GM19238 (cell line): ENCODE data around the gene CLPTM1L.

Experiments used
- DNase-seq: peaks from one replicate; pipeline ENCODE4 v3.0.0; 2011; ENCODE audit warnings: low spot score; ENCODE audit not compliant: insufficient read length

Gene CLPTM1L

GRCh38 chr5:1315709-1316587, 29.0 kb downstream of the CLPTM1L start:
- DNase-seq = peak; percentile 76

DNA sequence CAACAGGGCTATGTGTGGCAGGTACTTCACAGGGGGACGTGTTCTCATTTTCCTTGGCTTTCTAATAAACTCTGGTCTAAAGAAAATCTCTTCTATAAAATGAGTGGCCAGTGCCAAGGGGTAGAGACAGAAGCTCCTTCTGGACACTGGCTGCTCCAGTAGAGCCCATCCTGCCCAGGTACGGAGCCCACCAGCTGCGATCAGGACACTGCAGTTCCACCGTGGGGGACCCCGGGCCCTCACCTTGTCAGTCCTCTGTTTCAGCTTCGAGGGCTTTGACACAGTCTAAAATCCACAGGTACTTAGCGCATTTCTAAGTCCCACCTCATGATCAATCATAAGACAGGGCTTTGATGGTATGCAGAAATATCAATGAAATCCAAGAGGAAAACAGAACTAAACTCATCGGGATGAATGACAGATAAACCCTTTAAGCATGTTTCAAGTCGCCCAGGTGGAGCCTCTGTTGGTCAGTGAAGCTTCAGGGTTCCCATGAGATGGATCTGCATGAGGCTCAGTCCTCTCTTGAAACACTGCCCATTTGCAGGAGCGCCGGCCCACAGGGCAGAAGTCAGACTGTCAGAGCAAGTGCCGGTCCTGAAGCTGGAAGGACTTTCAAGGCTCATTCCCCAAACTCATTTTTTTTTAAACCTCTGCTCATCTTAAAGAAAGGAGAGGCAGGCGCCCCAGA, 29.7 kb downstream of the CLPTM1L start:
- DNase-seq = no peak

DNA sequence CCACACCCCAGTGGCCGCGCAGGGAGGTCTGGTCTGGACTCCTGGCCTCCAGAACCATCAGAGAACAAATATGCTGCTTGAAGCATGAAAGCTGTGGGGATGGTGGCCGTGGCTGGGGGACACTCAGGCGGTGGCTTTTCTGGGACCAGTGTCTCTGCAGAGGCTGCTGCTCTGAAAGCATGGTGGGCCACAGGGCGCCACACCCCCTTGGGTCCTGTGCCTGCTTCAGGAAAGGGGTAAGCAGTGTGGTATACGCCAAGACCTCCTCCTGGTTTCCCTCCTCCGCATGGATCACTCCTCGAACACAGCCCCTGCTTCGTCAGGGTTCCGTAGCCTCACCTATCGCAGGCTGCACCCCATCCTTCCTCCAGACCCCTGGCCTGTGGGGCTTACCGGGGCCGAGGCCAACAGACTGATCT, 30.3 kb downstream of the CLPTM1L start:
- no peak for DNase-seq

DNA sequence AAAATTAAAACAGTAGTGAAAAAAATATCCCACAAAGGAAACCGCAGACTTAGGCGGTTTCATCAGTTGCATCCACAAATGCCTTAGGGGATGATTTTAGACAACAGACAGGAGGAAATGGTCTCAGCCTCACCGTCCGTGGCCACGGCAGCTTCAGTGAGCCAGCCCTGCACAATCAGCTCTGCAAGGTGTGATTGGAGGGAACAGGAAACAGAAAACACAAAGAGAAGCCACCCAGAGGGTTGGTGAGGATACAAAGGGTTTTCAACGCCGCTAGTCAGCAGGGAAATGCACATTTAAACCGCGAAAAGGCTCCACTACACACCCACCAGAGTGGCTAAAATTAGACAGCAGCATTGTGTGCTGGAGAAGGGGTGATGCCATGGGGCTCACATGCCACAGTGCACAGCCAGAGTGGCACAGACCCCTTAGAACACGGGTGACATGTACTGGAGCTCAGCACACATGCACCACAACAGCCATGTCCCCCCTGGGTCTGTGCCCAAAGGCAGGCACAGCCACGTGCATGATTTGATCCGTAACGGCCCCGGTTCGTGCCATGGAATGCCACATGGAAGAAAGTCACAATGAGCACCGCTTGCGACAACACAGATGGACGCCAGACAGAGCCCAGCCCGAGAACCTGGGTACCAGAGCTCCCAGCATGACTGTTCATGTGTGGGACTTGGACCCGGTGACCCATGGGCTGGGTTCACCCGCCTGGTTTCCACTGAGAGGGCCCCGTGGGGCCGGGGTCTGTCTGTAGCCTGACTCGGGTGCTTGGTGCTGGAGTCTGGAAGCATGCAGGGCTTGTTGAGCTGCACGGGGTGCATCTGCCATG, 31.7 kb downstream of the CLPTM1L start:
- DNase-seq = peak; percentile 66

DNA sequence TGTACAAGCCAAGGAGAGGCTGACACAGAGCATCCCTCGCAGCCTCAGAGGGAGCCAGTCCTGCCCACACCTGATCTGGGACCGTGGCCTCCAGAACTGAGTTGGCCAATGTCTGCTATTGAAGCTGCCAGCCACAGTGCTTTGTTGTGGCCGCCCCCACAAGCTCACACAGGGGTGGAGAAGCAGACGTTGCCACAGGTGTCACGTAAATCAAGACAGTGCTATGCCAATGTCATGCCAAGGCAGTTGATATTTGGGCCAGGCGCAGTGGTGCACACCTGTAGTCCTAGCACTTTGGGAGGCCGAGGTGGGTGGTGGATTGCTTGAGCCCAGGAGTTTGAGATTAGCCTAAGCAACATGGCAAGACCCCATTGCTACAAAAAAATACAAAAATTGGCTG, 32.7 kb downstream of the CLPTM1L start:
- no peak for DNase-seq

DNA sequence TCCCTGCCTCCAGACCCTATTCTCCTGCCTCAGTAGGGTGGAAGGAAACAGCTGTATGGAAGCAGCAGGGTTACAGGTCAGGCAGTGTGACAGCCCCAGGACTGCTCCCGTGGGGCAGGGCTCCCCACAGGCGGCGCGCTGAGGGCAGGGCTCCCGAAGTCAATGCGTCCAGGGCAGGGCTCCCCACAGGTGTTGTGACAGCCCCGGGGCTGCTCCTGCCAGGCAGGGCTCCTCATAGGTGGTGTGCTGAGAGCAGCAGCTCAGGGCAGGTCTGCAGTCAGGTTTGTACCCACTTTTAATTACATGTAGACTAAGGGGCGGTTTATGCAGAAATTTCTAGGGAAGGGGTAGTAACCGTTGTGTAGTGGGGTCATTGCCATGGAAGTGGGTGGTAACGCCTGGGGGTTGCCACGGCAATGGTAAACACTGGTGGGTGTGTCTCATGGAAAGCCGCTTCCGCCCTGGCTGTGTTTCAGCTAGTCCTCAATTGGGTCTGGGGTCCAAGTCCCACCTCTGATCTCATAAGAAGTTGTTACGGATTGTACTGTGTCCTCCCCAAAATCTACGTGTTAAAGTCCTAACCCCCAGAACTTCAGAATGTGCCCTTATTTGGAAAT, 33.4 kb downstream of the CLPTM1L start:
- DNase-seq = no peak

- DNase-seq = no peak
Observed at GRCh38 chr5:1310118-1310517, 34.8 kb downstream of the CLPTM1L start.

DNA sequence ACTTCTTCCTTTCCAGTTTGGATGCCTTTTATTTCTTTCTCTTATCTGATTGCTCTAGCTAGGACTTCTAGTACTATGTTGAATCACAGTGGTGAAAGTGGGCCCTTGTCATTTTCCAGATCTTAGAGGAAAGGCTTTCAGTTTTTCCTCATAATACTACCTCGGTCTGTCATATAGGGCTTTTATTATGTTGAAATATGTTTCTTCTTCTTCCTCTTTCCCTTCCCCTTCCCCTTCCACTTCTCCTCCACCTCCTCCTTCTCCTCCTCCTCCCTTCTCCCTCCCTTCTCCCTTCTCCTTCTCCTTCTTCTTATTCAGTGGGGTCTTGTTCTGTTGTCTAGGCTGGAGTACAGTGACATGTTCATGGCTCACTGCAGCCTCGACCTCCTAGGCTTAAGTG, 40.9 kb downstream of the CLPTM1L start:
- no peak for DNase-seq

DNA sequence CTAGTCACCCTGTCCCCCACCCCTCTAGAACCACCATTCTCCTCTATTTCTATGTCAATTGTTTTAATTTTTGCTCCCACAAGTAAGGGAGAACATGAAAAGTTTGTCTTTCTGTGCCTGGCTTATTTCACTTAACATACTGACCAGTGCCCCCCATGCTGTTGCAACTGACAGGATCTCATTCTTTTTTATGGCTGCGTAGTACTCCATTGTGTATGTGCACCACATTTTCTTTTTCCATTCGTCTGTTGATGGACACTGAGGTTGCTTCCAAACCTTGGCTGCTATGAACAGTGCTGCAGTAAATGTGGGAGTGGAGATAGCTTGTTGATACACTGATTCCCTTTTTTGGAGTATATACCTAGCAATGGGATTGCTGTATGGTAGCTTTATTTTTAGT, 42.6 kb downstream of the CLPTM1L start:
- DNase-seq = no peak

GRCh38 chr5:1300581-1301083, 44.3 kb downstream of the CLPTM1L start:
- no peak for DNase-seq

GRCh38 chr5:1299961-1300360, 44.9 kb downstream of the CLPTM1L start:
- DNase-seq = no peak

- DNase-seq = no peak
Observed at GRCh38 chr5:1299511-1299850, 45.4 kb downstream of the CLPTM1L start.

- no peak for DNase-seq
Observed at GRCh38 chr5:1298723-1299510, 46.0 kb downstream of the CLPTM1L start.

DNA sequence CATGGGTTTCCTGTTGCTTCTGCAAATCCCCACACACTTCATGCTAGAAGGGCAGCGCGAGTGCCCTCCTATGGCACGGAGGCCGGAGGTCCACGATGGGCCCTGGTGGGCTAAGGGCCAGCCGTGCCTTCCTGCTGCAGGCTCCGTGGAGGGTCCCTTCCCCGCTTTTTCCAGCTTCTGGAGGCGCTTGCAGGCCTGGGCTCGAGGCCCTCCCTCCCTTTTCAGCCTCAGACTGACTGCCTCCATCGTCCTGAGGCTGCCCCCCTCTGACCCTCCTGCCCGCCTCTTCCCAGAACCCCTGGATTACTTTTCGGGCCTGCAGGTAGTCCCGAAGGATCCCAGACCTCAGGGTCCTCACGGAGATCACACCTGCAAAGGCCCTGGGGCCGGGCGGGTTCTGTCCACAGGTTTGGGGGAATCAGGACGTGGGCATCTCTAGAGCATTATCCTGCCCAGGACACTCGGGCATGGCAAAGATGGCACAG, 46.8 kb downstream of the CLPTM1L start:
- no peak for DNase-seq

- no peak for DNase-seq
Observed at GRCh38 chr5:1297243-1297642, 47.7 kb downstream of the CLPTM1L start.

GRCh38 chr5:1295650-1296037, 49.3 kb downstream of the CLPTM1L start:
- DNase-seq = no peak

DNA sequence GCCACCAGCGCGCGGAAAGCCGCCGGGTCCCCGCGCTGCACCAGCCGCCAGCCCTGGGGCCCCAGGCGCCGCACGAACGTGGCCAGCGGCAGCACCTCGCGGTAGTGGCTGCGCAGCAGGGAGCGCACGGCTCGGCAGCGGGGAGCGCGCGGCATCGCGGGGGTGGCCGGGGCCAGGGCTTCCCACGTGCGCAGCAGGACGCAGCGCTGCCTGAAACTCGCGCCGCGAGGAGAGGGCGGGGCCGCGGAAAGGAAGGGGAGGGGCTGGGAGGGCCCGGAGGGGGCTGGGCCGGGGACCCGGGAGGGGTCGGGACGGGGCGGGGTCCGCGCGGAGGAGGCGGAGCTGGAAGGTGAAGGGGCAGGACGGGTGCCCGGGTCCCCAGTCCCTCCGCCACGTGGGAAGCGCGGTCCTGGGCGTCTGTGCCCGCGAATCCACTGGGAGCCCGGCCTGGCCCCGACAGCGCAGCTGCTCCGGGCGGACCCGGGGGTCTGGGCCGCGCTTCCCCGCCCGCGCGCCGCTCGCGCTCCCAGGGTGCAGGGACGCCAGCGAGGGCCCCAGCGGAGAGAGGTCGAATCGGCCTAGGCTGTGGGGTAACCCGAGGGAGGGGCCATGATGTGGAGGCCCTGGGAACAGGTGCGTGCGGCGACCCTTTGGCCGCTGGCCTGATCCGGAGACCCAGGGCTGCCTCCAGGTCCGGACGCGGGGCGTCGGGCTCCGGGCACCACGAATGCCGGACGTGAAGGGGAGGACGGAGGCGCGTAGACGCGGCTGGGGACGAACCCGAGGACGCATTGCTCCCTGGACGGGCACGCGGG, 49.9 kb downstream of the CLPTM1L start, which contains the start of gene TERT:
Gene TERT (minus strand): TSS at position 234 of the 815 bp plus-strand sequence. CDS start 79 bp downstream, at position 155.
- DNase-seq = no peak

DNA sequence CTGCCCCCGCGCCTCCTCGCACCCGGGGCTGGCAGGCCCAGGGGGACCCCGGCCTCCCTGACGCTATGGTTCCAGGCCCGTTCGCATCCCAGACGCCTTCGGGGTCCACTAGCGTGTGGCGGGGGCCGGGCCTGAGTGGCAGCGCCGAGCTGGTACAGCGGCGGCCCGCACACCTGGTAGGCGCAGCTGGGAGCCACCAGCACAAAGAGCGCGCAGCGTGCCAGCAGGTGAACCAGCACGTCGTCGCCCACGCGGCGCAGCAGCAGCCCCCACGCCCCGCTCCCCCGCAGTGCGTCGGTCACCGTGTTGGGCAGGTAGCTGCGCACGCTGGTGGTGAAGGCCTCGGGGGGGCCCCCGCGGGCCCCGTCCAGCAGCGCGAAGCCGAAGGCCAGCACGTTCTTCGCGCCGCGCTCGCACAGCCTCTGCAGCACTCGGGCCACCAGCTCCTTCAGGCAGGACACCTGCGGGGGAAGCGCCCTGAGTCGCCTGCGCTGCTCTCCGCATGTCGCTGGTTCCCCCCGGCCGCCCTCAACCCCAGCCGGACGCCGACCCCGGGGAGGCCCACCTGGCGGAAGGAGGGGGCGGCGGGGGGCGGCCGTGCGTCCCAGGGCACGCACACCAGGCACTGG, 50.6 kb downstream of the CLPTM1L start:
- no peak for DNase-seq
